Activated naive CD8-positive, alpha-beta T cell treated with anti-CD3 and anti-CD28 coated beads, Interleukin-2, amount 50 U/mL, for 24 hours (primary cell): Measurements from ENCODE around the gene TSPAN12.
"Not testable (repeated sequence)": the region's sequence is repeated elsewhere in the genome, so short reads cannot be mapped to it uniquely, and the experiment has no call there.

Source experiments
- ATAC-seq: fragments of 150-1000 bp; cut with Tn5 transposase; one replicate; pipeline ENCODE4 v1.10.0; 2021
- DNase-seq: peaks from one replicate; pipeline ENCODE4 v3.0.0; 2021
- H3K27ac Mint-ChIP-seq: one replicate; pipeline ENCODE4 v1.8.0; 2021; ENCODE audit warnings: mild to moderate bottlenecking, mixed read lengths
- H3K27me3 Mint-ChIP-seq: one replicate; pipeline ENCODE4 v1.8.0; 2021; ENCODE audit warnings: mixed read lengths
- H3K36me3 Mint-ChIP-seq: one replicate; pipeline ENCODE4 v1.8.0; 2021; ENCODE audit warnings: low read depth, mixed read lengths
- H3K4me1 Mint-ChIP-seq: one replicate; pipeline ENCODE4 v1.8.0; 2021; ENCODE audit warnings: mixed read lengths
- H3K4me3 Mint-ChIP-seq: one replicate; pipeline ENCODE4 v1.8.0; 2021; ENCODE audit warnings: mild to moderate bottlenecking, moderate library complexity, mixed read lengths
- H3K9me3 Mint-ChIP-seq: one replicate; pipeline ENCODE4 v1.8.0; 2021; ENCODE audit warnings: mixed read lengths

Gene TSPAN12

GRCh38 chr7:120780451-120780850 lies 77.5 kb downstream of the TSPAN12 start:
- not testable (repeated sequence) for DNase-seq, H3K27ac Mint-ChIP-seq, ATAC-seq, H3K27me3 Mint-ChIP-seq, H3K36me3 Mint-ChIP-seq, H3K4me1 Mint-ChIP-seq, H3K4me3 Mint-ChIP-seq, H3K9me3 Mint-ChIP-seq

GRCh38 chr7:120779078-120779477 lies 78.9 kb downstream of the TSPAN12 start:
- not testable (repeated sequence) for H3K4me3 Mint-ChIP-seq, H3K27ac Mint-ChIP-seq, H3K9me3 Mint-ChIP-seq, H3K27me3 Mint-ChIP-seq, ATAC-seq, DNase-seq, H3K36me3 Mint-ChIP-seq, H3K4me1 Mint-ChIP-seq

DNA sequence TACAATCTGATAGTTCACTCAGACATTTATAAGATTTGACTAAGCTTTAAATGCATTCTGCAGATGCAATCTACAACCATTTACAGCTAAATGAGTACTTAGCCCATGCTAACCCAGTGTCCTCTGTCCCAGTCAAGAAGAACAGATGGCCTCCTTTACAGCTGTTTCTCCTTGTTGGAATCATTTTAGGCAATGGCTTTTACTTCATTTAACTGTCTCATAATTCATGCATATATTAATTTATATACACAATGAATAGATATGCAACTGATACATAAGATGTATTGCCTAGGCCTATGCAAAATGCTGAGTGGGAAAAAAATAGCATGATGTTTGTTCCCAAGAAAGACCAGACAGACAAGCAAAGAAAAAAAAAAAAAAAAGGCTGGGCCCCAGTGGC lies 82.2 kb downstream of the TSPAN12 start:
- ATAC-seq (no peak), DNase-seq (no peak)
- H3K4me1 Mint-ChIP-seq, result no peaks in the 10 kb centered on the region
- no peaks in the 10 kb centered on the region for H3K36me3 Mint-ChIP-seq
- no peak overlapping the region for H3K27ac Mint-ChIP-seq
- H3K27me3 Mint-ChIP-seq, result no peaks in the 10 kb centered on the region
- no peaks in the 10 kb centered on the region for H3K9me3 Mint-ChIP-seq
- no peak overlapping the region for H3K4me3 Mint-ChIP-seq

GRCh38 chr7:120774481-120774880 lies 83.5 kb downstream of the TSPAN12 start:
- no peak overlapping the region for H3K27ac Mint-ChIP-seq
- no peaks in the 10 kb centered on the region for H3K9me3 Mint-ChIP-seq
- no peaks in the 10 kb centered on the region for H3K27me3 Mint-ChIP-seq
- no peaks in the 10 kb centered on the region for H3K36me3 Mint-ChIP-seq
- no peak for DNase-seq
- no peak for ATAC-seq
- H3K4me3 Mint-ChIP-seq, result no peak overlapping the region
- no peaks in the 10 kb centered on the region for H3K4me1 Mint-ChIP-seq

GRCh38 chr7:120770206-120770605 lies 87.7 kb downstream of the TSPAN12 start:
- no peak overlapping the region for H3K27ac Mint-ChIP-seq
- no peaks in the 10 kb centered on the region for H3K36me3 Mint-ChIP-seq
- ATAC-seq (no peak), DNase-seq (no peak)
- no peaks in the 10 kb centered on the region for H3K4me1 Mint-ChIP-seq
- no peaks in the 10 kb centered on the region for H3K27me3 Mint-ChIP-seq
- H3K9me3 Mint-ChIP-seq, result no peaks in the 10 kb centered on the region
- H3K4me3 Mint-ChIP-seq, result no peak overlapping the region

GRCh38 chr7:120760851-120761250 lies 97.1 kb downstream of the TSPAN12 start:
- Mint-ChIP-seq H3K9me3 (no peaks in the 10 kb centered on the region), H3K4me3 (no peak overlapping the region), H3K36me3 (no peaks in the 10 kb centered on the region), H3K4me1 (no peaks in the 10 kb centered on the region), H3K27ac (no peak overlapping the region), H3K27me3 (peaks cover 5% of the 10 kb centered on the region)
- ATAC-seq (no peak), DNase-seq (no peak)

- no peak overlapping the region for H3K27ac Mint-ChIP-seq
- H3K9me3 Mint-ChIP-seq, result no peaks in the 10 kb centered on the region
- no peaks in the 10 kb centered on the region for H3K4me1 Mint-ChIP-seq
- H3K4me3 Mint-ChIP-seq, result no peak overlapping the region
- ATAC-seq, result no peak
- no peaks in the 10 kb centered on the region for H3K36me3 Mint-ChIP-seq
- H3K27me3 Mint-ChIP-seq, result peaks cover 5% of the 10 kb centered on the region
- no peak for DNase-seq
Measured at GRCh38 chr7:120760050-120760449, 97.9 kb downstream of the TSPAN12 start.

- Mint-ChIP-seq H3K27me3 (no peaks in the 10 kb centered on the region), H3K36me3 (no peaks in the 10 kb centered on the region), H3K9me3 (no peaks in the 10 kb centered on the region), H3K4me1 (no peaks in the 10 kb centered on the region), H3K4me3 (no peak overlapping the region), H3K27ac (no peak overlapping the region)
- no peak for DNase-seq
- ATAC-seq, result no peak
Measured at GRCh38 chr7:120743128-120743527, 114.8 kb downstream of the TSPAN12 start.

DNA sequence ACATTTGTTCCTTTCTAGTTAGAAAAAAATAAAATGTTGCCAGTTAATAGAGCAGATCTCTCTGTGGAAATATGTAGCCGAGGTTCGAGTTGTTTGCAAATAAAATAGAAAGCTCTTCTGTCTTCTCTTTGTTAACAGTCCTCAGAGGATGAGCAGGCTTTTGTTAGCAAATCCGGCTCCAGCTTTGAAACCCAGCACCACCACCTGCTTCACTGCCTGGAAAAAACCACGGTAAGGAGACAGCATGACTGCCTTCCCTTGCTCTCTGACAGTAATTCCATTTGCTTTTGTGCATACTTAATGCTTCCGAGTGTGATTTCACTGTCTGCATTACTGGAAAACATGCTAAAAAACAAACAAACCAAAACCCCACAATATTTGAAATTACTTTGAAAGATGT lies 115.6 kb downstream of the TSPAN12 start:
- DNase-seq (no peak), ATAC-seq (no peak)
- no peaks in the 10 kb centered on the region for H3K27me3 Mint-ChIP-seq
- H3K4me3 Mint-ChIP-seq, result no peak overlapping the region
- no peaks in the 10 kb centered on the region for H3K4me1 Mint-ChIP-seq
- H3K9me3 Mint-ChIP-seq, result no peaks in the 10 kb centered on the region
- H3K36me3 Mint-ChIP-seq, result no peaks in the 10 kb centered on the region
- H3K27ac Mint-ChIP-seq, result no peak overlapping the region

- Mint-ChIP-seq H3K27me3 (no peaks in the 10 kb centered on the region), H3K4me1 (no peaks in the 10 kb centered on the region), H3K9me3 (no peaks in the 10 kb centered on the region), H3K27ac (no peak overlapping the region), H3K36me3 (no peaks in the 10 kb centered on the region), H3K4me3 (no peak overlapping the region)
- DNase-seq, result no peak
- no peak for ATAC-seq
Measured at GRCh38 chr7:120741371-120742042, 116.4 kb downstream of the TSPAN12 start.

GRCh38 chr7:120740348-120740747 lies 117.6 kb downstream of the TSPAN12 start:
- Mint-ChIP-seq H3K27me3 (no peaks in the 10 kb centered on the region), H3K9me3 (no peaks in the 10 kb centered on the region), H3K36me3 (no peaks in the 10 kb centered on the region), H3K27ac (no peak overlapping the region), H3K4me1 (no peaks in the 10 kb centered on the region), H3K4me3 (no peak overlapping the region)
- no peak for ATAC-seq
- no peak for DNase-seq

- DNase-seq (no peak), ATAC-seq (no peak)
- Mint-ChIP-seq H3K27ac (no peak overlapping the region), H3K4me3 (no peak overlapping the region), H3K27me3 (peaks cover 2% of the 10 kb centered on the region), H3K4me1 (no peaks in the 10 kb centered on the region), H3K36me3 (no peaks in the 10 kb centered on the region), H3K9me3 (no peaks in the 10 kb centered on the region)
Measured at GRCh38 chr7:120738816-120739215, 119.1 kb downstream of the TSPAN12 start.
